ENCODE measurements around the gene CPSF7. TPM values are rescaled to one million over a fixed set of nuclear protein-coding genes. Genes with fewer than 3 reads are reported as not detected.

Gene CPSF7
- total and polyA plus RNA-seq, 10 of the 15 experiments (the other 5 are each of a cell fraction or from before 2014, with no cell fraction given) = 14.9 to 93.1 (median 60.9) TPM

- intact Hi-C loops (cut with micrococcal nuclease; ENCODE audit: unreplicated experiment) = no loop called here
- ChIA-PET CTCF (interaction anchor here (0.8 to 8.1 kb wide), 9 partner anchors 10 to 73 kb away, joined by 3 to 75 read pairs (median 14); no protein-coding TSS in a partner anchor), POLR2A (no interaction called here), RAD21 (ENCODE audit: unreplicated experiment) (interaction anchor here (2.8 to 3.3 kb wide), 2 partner anchors 70 to 191 kb away, joined by 11 to 26 read pairs; no protein-coding TSS in a partner anchor), SMC1A (ENCODE audit: uncharacterized antibody, unreplicated experiment) (interaction anchor here (1.0 to 1.3 kb wide), 2 partner anchors 13 to 191 kb away, joined by 3 read pairs; no protein-coding TSS in a partner anchor)
- H3K9ac ChIP-seq (ENCODE audit: control insufficient read depth, insufficient read depth, low read length) = no peak overlapping the region
- no peak overlapping the region for H3K27ac ChIP-seq (ENCODE audit: control insufficient read depth, insufficient read depth)
- ATAC-seq (no peak), FAIRE-seq (no peak), DNase-seq (ENCODE audit: low read depth, low spot score) (no peak)
- H3K27me3 ChIP-seq (replicated peaks in 1 of 2; ENCODE audit: control insufficient read depth in 2 of 2, insufficient read depth in 2 of 2, low read length in 1 of 2) = no peaks in the 10 kb centered on the region
- 60% methylated on average over 12 of the region's 12 CpGs for WGBS (ENCODE audit: insufficient coverage, insufficient replicate concordance, low lambda C conversion rate, missing lambda C conversion rate)
- peaks cover 20 to 31% of the 10 kb centered on the region in 2 experiments for H3K36me3 ChIP-seq (ENCODE audit: control insufficient read depth in 2 of 2, insufficient read depth in 2 of 2, low read length in 1 of 2)
- in situ Hi-C loops (cut with MboI) = no loop called here
- no peak overlapping the region for H3K4me2 ChIP-seq (ENCODE audit: control insufficient read depth, insufficient read depth)
- no peak for TF ChIP-seq YBX1 (IDR thresholded peaks at IDR 0.05)
- TF ChIP-seq STAT1 (conservative IDR thresholded peaks at IDR 0.05) = no peak
- TF ChIP-seq MXI1 (IDR thresholded peaks at IDR 0.05; ENCODE audit: low read depth, low read length) = no peak
- TF ChIP-seq CHD4 (IDR thresholded peaks at IDR 0.05) = no peak
- TF ChIP-seq STAT3 (IDR thresholded peaks at IDR 0.05; ENCODE audit: low read depth, low read length) = no peak
- TF ChIP-seq POLR2AphosphoS2 (IDR thresholded peaks at IDR 0.05; ENCODE audit: low read depth, low read length) = no peak
- no peak for TF ChIP-seq RAD21 (IDR thresholded peaks at IDR 0.05; ENCODE audit: insufficient read depth, low read depth, low read length)
- TF ChIP-seq KAT2A (conservative IDR thresholded peaks at IDR 0.05; ENCODE audit: control insufficient read depth, low read depth, low read length) = no peak
- no peak for TF ChIP-seq SMAD1 (IDR thresholded peaks at IDR 0.05; ENCODE audit: low read depth, partially characterized antibody)
- no peak for TF ChIP-seq NR2F1 (conservative IDR thresholded peaks at IDR 0.05)
- TF ChIP-seq KDM1A (IDR thresholded peaks at IDR 0.05; ENCODE audit: borderline replicate concordance) = no peak
- TF ChIP-seq EZH2 (IDR thresholded peaks at IDR 0.05; ENCODE audit: borderline replicate concordance, control insufficient read depth, low read depth, low read length) = no peak
- no peak for TF ChIP-seq USF2 (IDR thresholded peaks at IDR 0.05; ENCODE audit: borderline replicate concordance, low read depth, low read length)
- no peaks in the 10 kb centered on the region for H3K4me1 ChIP-seq (ENCODE audit: control insufficient read depth, insufficient read depth, low read length)
- no TSS peak for BruUV-seq (replicated peaks)
- no peak overlapping the region for H3K4me3 ChIP-seq
- H3K9me3 ChIP-seq (replicated peaks; ENCODE audit: control insufficient read depth, insufficient read depth, low read length) = no peaks in the 10 kb centered on the region
- H4K20me1 ChIP-seq (ENCODE audit: control insufficient read depth, insufficient read depth) = no peaks in the 10 kb centered on the region; the same call in 1 of the 2 replicates
- no peak overlapping the region for H2AFZ ChIP-seq (ENCODE audit: control insufficient read depth, low read depth, low read length)
- no peaks in the 10 kb centered on the region; the same call in 1 of the 2 replicates for H3K79me2 ChIP-seq (ENCODE audit: control insufficient read depth, insufficient read depth, low read length)
These were observed 18.1 kb upstream of the CPSF7 start for GRCh38 chr11:61447601-61448551.
